ENCODE measurements around the gene NRP1. TPM values are rescaled to one million over a fixed set of nuclear protein-coding genes. Genes with fewer than 3 reads are reported as not detected.

NRP1 gene
- total RNA-seq, 1 donor, result 173 TPM

DNA sequence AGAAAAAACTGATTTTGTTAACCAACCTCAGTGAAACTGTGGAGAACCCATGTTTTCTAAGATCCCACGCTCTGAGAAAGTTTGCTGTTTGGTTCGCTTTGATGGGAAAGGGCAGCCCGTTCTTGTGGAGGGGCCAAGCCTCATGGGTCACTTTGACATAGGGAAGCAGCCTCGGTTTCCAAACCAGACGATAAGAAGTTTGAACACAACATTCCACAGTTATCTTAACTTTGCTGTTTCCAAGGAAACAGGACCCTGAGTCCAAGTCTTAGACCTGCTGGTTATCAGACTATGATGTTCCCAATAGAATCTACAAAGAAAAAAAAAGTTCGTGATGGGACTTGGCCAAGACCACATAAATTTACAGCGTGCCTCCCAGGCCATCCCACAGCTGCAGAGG, 182.3 kb downstream of the NRP1 start:
- H3K27me3 ChIP-seq (ENCODE audit: insufficient read depth, low read length), result no peaks in the 10 kb centered on the region
- H3K4me1 ChIP-seq (ENCODE audit: insufficient read depth, low read length), result peaks cover 37% of the 10 kb centered on the region
- no peaks in the 10 kb centered on the region for H3K79me2 ChIP-seq (ENCODE audit: insufficient read depth, low read length)
- H3K4me3 ChIP-seq (ENCODE audit: insufficient read depth, low read length), result no peak overlapping the region
- TF ChIP-seq, protein P1, sequence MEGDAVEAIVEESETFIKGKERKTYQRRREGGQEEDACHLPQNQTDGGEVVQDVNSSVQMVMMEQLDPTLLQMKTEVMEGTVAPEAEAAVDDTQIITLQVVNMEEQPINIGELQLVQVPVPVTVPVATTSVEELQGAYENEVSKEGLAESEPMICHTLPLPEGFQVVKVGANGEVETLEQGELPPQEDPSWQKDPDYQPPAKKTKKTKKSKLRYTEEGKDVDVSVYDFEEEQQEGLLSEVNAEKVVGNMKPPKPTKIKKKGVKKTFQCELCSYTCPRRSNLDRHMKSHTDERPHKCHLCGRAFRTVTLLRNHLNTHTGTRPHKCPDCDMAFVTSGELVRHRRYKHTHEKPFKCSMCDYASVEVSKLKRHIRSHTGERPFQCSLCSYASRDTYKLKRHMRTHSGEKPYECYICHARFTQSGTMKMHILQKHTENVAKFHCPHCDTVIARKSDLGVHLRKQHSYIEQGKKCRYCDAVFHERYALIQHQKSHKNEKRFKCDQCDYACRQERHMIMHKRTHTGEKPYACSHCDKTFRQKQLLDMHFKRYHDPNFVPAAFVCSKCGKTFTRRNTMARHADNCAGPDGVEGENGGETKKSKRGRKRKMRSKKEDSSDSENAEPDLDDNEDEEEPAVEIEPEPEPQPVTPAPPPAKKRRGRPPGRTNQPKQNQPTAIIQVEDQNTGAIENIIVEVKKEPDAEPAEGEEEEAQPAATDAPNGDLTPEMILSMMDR (IDR thresholded peaks at IDR 0.05; ENCODE audit: extremely low read depth, low read depth, low read length), result no peak
- no peak overlapping the region for H3K27ac ChIP-seq (ENCODE audit: low read depth, low read length)
- no peaks in the 10 kb centered on the region for H3K36me3 ChIP-seq (ENCODE audit: insufficient read depth, low read length)
- no peak overlapping the region for H2AFZ ChIP-seq (ENCODE audit: low read length)
- no peak for DNase-seq (ENCODE audit: insufficient read length, low spot score, missing footprints)
- no peaks in the 10 kb centered on the region for H4K20me1 ChIP-seq (ENCODE audit: insufficient read depth, low read length)
- H3K4me2 ChIP-seq (ENCODE audit: insufficient read depth, low read length), result no peak overlapping the region
- no peaks in the 10 kb centered on the region for H3K9me3 ChIP-seq (ENCODE audit: low read depth, low read length)

DNA sequence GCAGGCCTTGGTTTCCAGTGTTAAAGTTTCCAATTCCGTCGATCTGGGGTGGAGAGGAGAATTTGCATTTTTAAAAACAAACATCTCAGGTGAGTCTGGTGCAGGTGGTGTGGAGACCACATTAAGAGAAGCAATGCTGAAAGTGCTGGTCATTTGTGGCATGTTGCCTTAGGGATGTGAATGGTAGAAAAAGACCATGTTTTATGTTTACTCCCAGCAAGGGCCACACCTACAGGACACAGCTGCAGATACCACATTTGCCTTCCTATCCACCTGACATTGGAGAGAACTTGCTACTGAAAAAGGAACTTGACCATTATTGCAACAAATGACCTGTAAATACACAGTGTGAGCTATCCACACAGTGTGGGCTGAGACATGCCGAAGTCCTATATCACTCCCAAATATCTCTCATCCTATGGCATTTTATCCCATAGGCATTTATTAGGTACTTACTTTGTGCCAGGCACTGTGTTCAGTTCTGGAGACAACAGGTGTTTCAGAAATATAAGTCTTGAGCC, 183.1 kb downstream of the NRP1 start:
- Histone ChIP-seq H3K27ac (ENCODE audit: low read depth, low read length) (no peak overlapping the region), H4K20me1 (ENCODE audit: insufficient read depth, low read length) (no peaks in the 10 kb centered on the region), H3K4me1 (ENCODE audit: insufficient read depth, low read length) (peaks cover 29% of the 10 kb centered on the region), H3K9me3 (ENCODE audit: low read depth, low read length) (no peaks in the 10 kb centered on the region), H3K4me2 (ENCODE audit: insufficient read depth, low read length) (no peak overlapping the region), H2AFZ (ENCODE audit: low read length) (no peak overlapping the region), H3K4me3 (ENCODE audit: insufficient read depth, low read length) (no peak overlapping the region), H3K36me3 (ENCODE audit: insufficient read depth, low read length) (no peaks in the 10 kb centered on the region), H3K27me3 (ENCODE audit: insufficient read depth, low read length) (no peaks in the 10 kb centered on the region), H3K79me2 (ENCODE audit: insufficient read depth, low read length) (no peaks in the 10 kb centered on the region)
- DNase-seq (ENCODE audit: insufficient read length, low spot score, missing footprints), result no peak
- TF ChIP-seq, protein P1 (IDR thresholded peaks at IDR 0.05; ENCODE audit: extremely low read depth, low read depth, low read length), result no peak

DNA sequence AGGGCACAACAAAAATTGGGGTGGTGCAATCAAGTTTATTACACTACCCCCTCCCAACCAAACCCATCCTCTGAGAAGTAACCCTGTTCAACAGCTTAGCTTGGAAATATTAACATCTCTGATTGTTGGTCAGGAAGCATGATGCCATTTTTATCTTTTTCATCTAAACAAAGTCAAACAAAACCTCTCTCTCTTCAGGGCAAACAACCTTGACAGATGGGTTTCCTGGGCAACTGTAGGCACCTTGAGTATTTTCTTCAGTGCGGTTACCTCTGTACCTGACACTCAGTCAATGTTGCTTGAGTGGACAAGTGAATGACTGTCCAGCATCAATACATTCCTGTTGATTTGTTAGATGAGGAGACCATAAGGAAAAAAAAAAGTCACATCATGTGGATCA, 183.6 kb downstream of the NRP1 start:
- H4K20me1 ChIP-seq (ENCODE audit: insufficient read depth, low read length), result no peaks in the 10 kb centered on the region
- H3K4me2 ChIP-seq (ENCODE audit: insufficient read depth, low read length), result no peak overlapping the region
- no peak overlapping the region for H2AFZ ChIP-seq (ENCODE audit: low read length)
- H3K79me2 ChIP-seq (ENCODE audit: insufficient read depth, low read length), result no peaks in the 10 kb centered on the region
- DNase-seq (ENCODE audit: insufficient read length, low spot score, missing footprints), result no peak
- H3K27ac ChIP-seq (ENCODE audit: low read depth, low read length), result no peak overlapping the region
- peaks cover 24% of the 10 kb centered on the region for H3K4me1 ChIP-seq (ENCODE audit: insufficient read depth, low read length)
- TF ChIP-seq, protein P1 (IDR thresholded peaks at IDR 0.05; ENCODE audit: extremely low read depth, low read depth, low read length), result no peak
- H3K36me3 ChIP-seq (ENCODE audit: insufficient read depth, low read length), result no peaks in the 10 kb centered on the region
- no peaks in the 10 kb centered on the region for H3K9me3 ChIP-seq (ENCODE audit: low read depth, low read length)
- H3K4me3 ChIP-seq (ENCODE audit: insufficient read depth, low read length), result no peak overlapping the region
- H3K27me3 ChIP-seq (ENCODE audit: insufficient read depth, low read length), result no peaks in the 10 kb centered on the region

DNA sequence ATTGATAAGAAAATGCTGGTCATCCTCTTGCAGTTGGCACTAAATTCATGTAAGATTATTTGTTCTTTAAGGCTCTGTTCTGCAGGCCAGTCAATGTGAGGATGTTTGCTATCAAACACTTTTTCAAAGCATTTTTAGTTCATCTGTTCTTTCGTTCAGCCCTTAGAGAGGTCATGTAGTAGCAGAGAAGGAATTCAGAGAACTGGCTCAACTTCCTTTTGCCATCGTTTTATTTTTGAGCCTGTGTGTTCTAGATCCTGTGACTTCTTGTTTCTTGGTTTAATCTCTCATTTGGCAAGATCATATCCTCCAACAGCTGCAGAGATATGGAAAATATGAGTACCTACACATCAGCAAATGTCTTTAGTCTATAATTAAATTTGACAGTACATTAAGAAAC, 184.3 kb downstream of the NRP1 start:
- no peaks in the 10 kb centered on the region for H3K36me3 ChIP-seq (ENCODE audit: insufficient read depth, low read length)
- no peaks in the 10 kb centered on the region for H3K9me3 ChIP-seq (ENCODE audit: low read depth, low read length)
- no peak overlapping the region for H3K27ac ChIP-seq (ENCODE audit: low read depth, low read length)
- H3K79me2 ChIP-seq (ENCODE audit: insufficient read depth, low read length), result no peaks in the 10 kb centered on the region
- no peak overlapping the region for H3K4me3 ChIP-seq (ENCODE audit: insufficient read depth, low read length)
- H3K4me1 ChIP-seq (ENCODE audit: insufficient read depth, low read length), result peaks cover 21% of the 10 kb centered on the region
- TF ChIP-seq, protein P1 (IDR thresholded peaks at IDR 0.05; ENCODE audit: extremely low read depth, low read depth, low read length), result no peak
- no peaks in the 10 kb centered on the region for H3K27me3 ChIP-seq (ENCODE audit: insufficient read depth, low read length)
- no peak overlapping the region for H2AFZ ChIP-seq (ENCODE audit: low read length)
- no peak overlapping the region for H3K4me2 ChIP-seq (ENCODE audit: insufficient read depth, low read length)
- DNase-seq (ENCODE audit: insufficient read length, low spot score, missing footprints), result no peak
- no peaks in the 10 kb centered on the region for H4K20me1 ChIP-seq (ENCODE audit: insufficient read depth, low read length)
